ENCODE measurements around the gene ZNF680. TPM values are rescaled to one million over a fixed set of nuclear protein-coding genes. Genes with fewer than 3 reads are reported as not detected.
A peak's percentile ranks its signal among the peaks of the same experiment; 100 is the strongest.
"Not testable (repeated sequence)": the region's sequence is repeated elsewhere in the genome, so short reads cannot be mapped to it uniquely, and the experiment has no call there.

ZNF680 gene
- total RNA-seq, 4 donors from 2014 or later = 8.2 to 8.8 (median 8.5) TPM

GRCh38 chr7:64581926-64582894, 19.3 kb upstream of the ZNF680 start:
- WGBS, 2 donors = 95 to 97% methylated on average over 28 to 38 of the region's 38 CpGs
- no peak for DNase-seq (ENCODE audit: low spot score in 2 of 2)

GRCh38 chr7:64581391-64581790, 18.5 kb upstream of the ZNF680 start:
- H3K4me3 ChIP-seq (ENCODE audit: low read depth, poor library complexity, severe bottlenecking) = no peak overlapping the region
- intact Hi-C loops (cut with DNase I; ENCODE audit: low total_unique reads) = no loop called here
- no peak for DNase-seq (ENCODE audit: low spot score in 2 of 2)
- no peak for TF ChIP-seq POLR2A (IDR thresholded peaks at IDR 0.05)
- TF ChIP-seq CTCF (IDR thresholded peaks at IDR 0.05) = no peak
- 92 to 98% methylated on average over 2 of the region's 2 CpGs for WGBS, 2 donors

More at GRCh38 chr7:64581926-64582894, 19.3 kb upstream of the ZNF680 start:
- intact Hi-C loops (cut with DNase I; ENCODE audit: low total_unique reads) = no loop called here
- TF ChIP-seq CTCF (IDR thresholded peaks at IDR 0.05) = no peak
- TF ChIP-seq POLR2A (IDR thresholded peaks at IDR 0.05) = no peak
- no peak overlapping the region for H3K4me3 ChIP-seq (ENCODE audit: low read depth, poor library complexity, severe bottlenecking)

DNA sequence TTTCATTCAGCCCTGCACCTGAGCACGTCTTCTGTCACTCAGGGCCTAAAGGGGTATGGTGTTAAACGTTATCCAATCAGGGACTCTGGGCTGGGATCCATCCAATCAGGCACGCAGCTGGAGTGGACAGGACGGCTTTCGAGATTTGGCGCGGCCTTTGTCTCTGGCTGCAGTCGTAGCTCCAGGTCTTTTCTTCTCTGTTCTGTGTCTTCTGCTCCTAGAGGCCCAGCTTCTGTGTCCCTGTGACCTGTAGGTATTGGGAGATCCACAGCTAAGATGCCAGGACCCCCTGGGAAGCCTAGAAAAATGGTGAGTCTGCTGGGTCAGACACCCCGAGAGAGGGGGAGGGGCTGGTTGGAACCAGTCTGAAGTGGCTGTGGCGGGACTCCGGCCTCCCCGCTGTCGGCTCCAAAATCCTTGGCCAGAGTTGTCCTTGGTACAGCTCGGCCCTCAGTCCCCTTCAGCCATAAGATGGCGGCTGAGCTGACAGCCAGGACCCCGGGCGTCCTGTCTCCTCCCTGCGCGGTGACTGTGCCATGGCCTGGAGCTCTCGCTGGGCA, 11.7 kb upstream of the ZNF680 start:
- 20 to 35% methylated on average over 14 to 20 of the region's 20 CpGs for WGBS, 2 donors
- no peak for DNase-seq (ENCODE audit: low spot score in 2 of 2)
- intact Hi-C loops (cut with DNase I; ENCODE audit: low total_unique reads) = no loop called here
- H3K4me3 ChIP-seq (ENCODE audit: low read depth, poor library complexity, severe bottlenecking) = no peak overlapping the region
- TF ChIP-seq POLR2A (IDR thresholded peaks at IDR 0.05) (no peak), CTCF (IDR thresholded peaks at IDR 0.05) (no peak)

DNA sequence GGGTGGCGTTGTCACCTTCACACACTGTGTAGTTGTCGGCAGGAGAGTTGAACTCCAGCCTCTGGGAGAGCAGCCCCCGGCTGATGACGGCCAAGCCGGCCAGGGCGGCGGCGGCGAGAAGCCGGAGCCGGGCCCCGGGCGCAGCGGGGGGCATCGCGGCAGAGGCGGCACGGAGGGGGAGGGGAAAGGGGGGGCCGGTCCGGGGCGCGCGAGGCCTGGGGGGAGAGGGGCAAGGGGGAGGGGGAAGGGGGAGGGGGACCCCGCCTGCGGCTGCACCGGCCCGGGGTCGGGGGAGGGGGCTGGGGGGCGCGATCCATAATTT, 7.4 kb upstream of the ZNF680 start:
- peak overlapping the region; percentile 19 for H3K4me3 ChIP-seq (ENCODE audit: low read depth, poor library complexity, severe bottlenecking)
- intact Hi-C loops (cut with DNase I; ENCODE audit: low total_unique reads); DNase-seq (ENCODE audit: low spot score in 2 of 2): not testable (repeated sequence)
- 3 to 6% methylated on average over 17 to 29 of the region's 30 CpGs for WGBS, 2 donors

GRCh38 chr7:64569372-64570283, 6.8 kb upstream of the ZNF680 start:
- peak in 1 of 2 donors; percentile 89 for DNase-seq (ENCODE audit: low spot score in 2 of 2)
- H3K4me3 ChIP-seq (ENCODE audit: low read depth, poor library complexity, severe bottlenecking) = peak overlapping the region; percentile 19
- WGBS, 2 donors = 3 to 4% methylated on average over 36 to 57 of the region's 74 CpGs
- intact Hi-C loops (cut with DNase I; ENCODE audit: low total_unique reads) = not testable (repeated sequence)

- no peak for DNase-seq (ENCODE audit: low spot score in 2 of 2)
- intact Hi-C loops (cut with DNase I; ENCODE audit: low total_unique reads) = no loop called here
- 5 to 7% methylated on average over 4 of the region's 4 CpGs for WGBS, 2 donors
- TF ChIP-seq POLR2A (IDR thresholded peaks at IDR 0.05) = no peak
- TF ChIP-seq CTCF (IDR thresholded peaks at IDR 0.05) = no peak
- peak overlapping the region; percentile 77 for H3K4me3 ChIP-seq (ENCODE audit: low read depth, poor library complexity, severe bottlenecking)
These were observed 630 bp downstream of the ZNF680 start for GRCh38 chr7:64562256-64562625.
